ENCODE results near the gene NSD2.

NSD2 gene

GRCh38 chr4:1948892-1949436, 77.8 kb downstream of the NSD2 start:
- Histone ChIP-seq H3K36me3 (ENCODE audit: control insufficient read depth in 2 of 2, insufficient read depth in 1 of 2, low read length in 2 of 2) (peaks cover 0 to 86% of the 10 kb centered on the region in 2 experiments; a peak in 2 of 3 replicates), H3K27ac (ENCODE audit: extremely low read depth, low read depth, low read length) (no peak overlapping the region), H3K4me3 (ENCODE audit: low read depth, low read length) (no peak overlapping the region), H3K4me1 (ENCODE audit: control insufficient read depth, insufficient read depth, low read length) (no peaks in the 10 kb centered on the region), H3K9me3 (ENCODE audit: control insufficient read depth, insufficient read depth, low read depth, low read length) (no peaks in the 10 kb centered on the region)
- ChIA-PET CTCF (no interaction called here), POLR2A (no interaction called here)
- no peak for TF ChIP-seq KLF8 (tag by site-specific recombination; IDR thresholded peaks at IDR 0.05)
- TF ChIP-seq CTCF (tag by site-specific recombination; IDR thresholded peaks at IDR 0.05), result no peak

GRCh38 chr4:1950369-1950768, 79.2 kb downstream of the NSD2 start:
- peaks cover 3 to 85% of the 10 kb centered on the region in 2 experiments; a peak in 2 of 3 replicates for H3K36me3 ChIP-seq (ENCODE audit: control insufficient read depth in 2 of 2, insufficient read depth in 1 of 2, low read length in 2 of 2)

GRCh38 chr4:1952058-1952700, 81.0 kb downstream of the NSD2 start:
- no peak overlapping the region for H3K27ac ChIP-seq (ENCODE audit: extremely low read depth, low read depth, low read length)
- H3K36me3 ChIP-seq (ENCODE audit: control insufficient read depth in 2 of 2, insufficient read depth in 1 of 2, low read length in 2 of 2), result peaks cover 8 to 90% of the 10 kb centered on the region in 2 experiments
- ChIA-PET POLR2A (no interaction called here), CTCF (no interaction called here)
- H3K4me1 ChIP-seq (ENCODE audit: control insufficient read depth, insufficient read depth, low read length), result no peaks in the 10 kb centered on the region
- H3K4me3 ChIP-seq (ENCODE audit: low read depth, low read length), result no peak overlapping the region
- no peaks in the 10 kb centered on the region for H3K9me3 ChIP-seq (ENCODE audit: control insufficient read depth, insufficient read depth, low read depth, low read length)
- no peak for TF ChIP-seq ZNF670 (tag by site-specific recombination; IDR thresholded peaks at IDR 0.05; ENCODE audit: low read depth)
- TF ChIP-seq ZNF776 (tag by site-specific recombination; IDR thresholded peaks at IDR 0.05; ENCODE audit: borderline replicate concordance), result no peak
- TF ChIP-seq ZNF624 (tag by site-specific recombination; IDR thresholded peaks at IDR 0.05), result no peak
- TF ChIP-seq PRDM4 (tag by site-specific recombination; IDR thresholded peaks at IDR 0.05), result no peak
- TF ChIP-seq PATZ1 (tag by site-specific recombination; IDR thresholded peaks at IDR 0.05), result no peak
- TF ChIP-seq ZNF549 (tag by site-specific recombination; IDR thresholded peaks at IDR 0.05), result no peak
- no peak for TF ChIP-seq ZSCAN18 (tag by site-specific recombination; IDR thresholded peaks at IDR 0.05)
- no peak for TF ChIP-seq ZNF530 (tag by site-specific recombination; IDR thresholded peaks at IDR 0.05; ENCODE audit: low read depth)
- TF ChIP-seq ZNF19 (tag by site-specific recombination; IDR thresholded peaks at IDR 0.05; ENCODE audit: low read depth), result no peak

More at GRCh38 chr4:1950369-1950768, 79.2 kb downstream of the NSD2 start:
- ChIA-PET CTCF (no interaction called here), POLR2A (no interaction called here)
- TF ChIP-seq ZNF544 (tag by site-specific recombination; IDR thresholded peaks at IDR 0.05) (no peak), ZBTB8A (tag by site-specific recombination; IDR thresholded peaks at IDR 0.05) (no peak), BCL11A (tag by site-specific recombination; IDR thresholded peaks at IDR 0.05; ENCODE audit: low read depth) (no peak), ZNF558 (tag by site-specific recombination; IDR thresholded peaks at IDR 0.05) (no peak), ZNF292 (tag by site-specific recombination; IDR thresholded peaks at IDR 0.05; ENCODE audit: borderline replicate concordance, low read depth) (no peak), ZNF174 (tag by site-specific recombination; IDR thresholded peaks at IDR 0.05) (no peak), ZBTB17 (tag by site-specific recombination; IDR thresholded peaks at IDR 0.05) (no peak), ZNF549 (tag by site-specific recombination; IDR thresholded peaks at IDR 0.05) (no peak), ZNF280D (tag by site-specific recombination; IDR thresholded peaks at IDR 0.05) (no peak), ZNF155 (tag by site-specific recombination; IDR thresholded peaks at IDR 0.05) (no peak), ZNF211 (tag by site-specific recombination; IDR thresholded peaks at IDR 0.05; ENCODE audit: low read depth) (no peak), ZNF426 (tag by site-specific recombination; IDR thresholded peaks at IDR 0.05) (no peak), ZNF561 (tag by site-specific recombination; IDR thresholded peaks at IDR 0.05; ENCODE audit: borderline replicate concordance) (no peak)
- no peaks in the 10 kb centered on the region for H3K9me3 ChIP-seq (ENCODE audit: control insufficient read depth, insufficient read depth, low read depth, low read length)
- H3K4me1 ChIP-seq (ENCODE audit: control insufficient read depth, insufficient read depth, low read length), result no peaks in the 10 kb centered on the region
- H3K27ac ChIP-seq (ENCODE audit: extremely low read depth, low read depth, low read length), result no peak overlapping the region
- H3K4me3 ChIP-seq (ENCODE audit: low read depth, low read length), result no peak overlapping the region
